ENCODE data around the gene PRR13. TPM values are rescaled to one million over a fixed set of nuclear protein-coding genes. Genes with fewer than 3 reads are reported as not detected.
"Not testable (repeated sequence)": the region's sequence is repeated elsewhere in the genome, so short reads cannot be mapped to it uniquely, and the experiment has no call there.

PRR13 gene
- total and polyA plus RNA-seq, 3 donors from 2014 or later = 43.4 to 120 (median 48.5) TPM

DNA sequence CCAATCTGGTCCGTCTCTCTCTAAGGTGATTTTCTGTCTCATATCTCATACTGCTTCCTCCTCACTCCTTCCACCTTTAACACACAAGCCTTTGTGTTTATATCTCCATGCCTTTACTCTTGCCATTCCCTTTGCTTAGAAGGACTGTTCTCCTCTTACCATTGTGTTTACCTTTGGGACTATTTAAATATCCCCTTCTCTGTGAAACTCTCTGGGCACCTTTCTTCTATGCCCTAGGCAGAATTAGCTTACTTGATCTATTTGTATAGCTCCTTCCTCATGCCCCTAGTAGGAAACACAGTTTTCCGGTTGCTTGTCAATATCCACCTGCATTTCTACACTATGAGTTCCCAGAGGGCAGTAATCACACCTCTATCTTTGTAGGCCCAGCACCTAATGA is 21.8 kb upstream of the PRR13 start:
- Histone ChIP-seq H3K4me1 (peaks cover 26% of the 10 kb centered on the region), H3K4me3 (no peak overlapping the region), H3K27me3 (no peaks in the 10 kb centered on the region), H3K36me3 (ENCODE audit: low read depth, missing control alignments) (no peaks in the 10 kb centered on the region), H3K9me3 (no peaks in the 10 kb centered on the region), H3K27ac (no peak overlapping the region)
- DNase-seq = no peak
- intact Hi-C loops (cut with DNase I; ENCODE audit: low total_unique reads) = loop anchor here (5.0 kb wide), 1 partner anchor 67 kb away; no protein-coding TSS in a partner anchor
- 88 to 92% methylated on average over 2 of the region's 2 CpGs for WGBS, 2 donors
- no peak for TF ChIP-seq POLR2A (IDR thresholded peaks at IDR 0.05)
- TF ChIP-seq, protein P1, sequence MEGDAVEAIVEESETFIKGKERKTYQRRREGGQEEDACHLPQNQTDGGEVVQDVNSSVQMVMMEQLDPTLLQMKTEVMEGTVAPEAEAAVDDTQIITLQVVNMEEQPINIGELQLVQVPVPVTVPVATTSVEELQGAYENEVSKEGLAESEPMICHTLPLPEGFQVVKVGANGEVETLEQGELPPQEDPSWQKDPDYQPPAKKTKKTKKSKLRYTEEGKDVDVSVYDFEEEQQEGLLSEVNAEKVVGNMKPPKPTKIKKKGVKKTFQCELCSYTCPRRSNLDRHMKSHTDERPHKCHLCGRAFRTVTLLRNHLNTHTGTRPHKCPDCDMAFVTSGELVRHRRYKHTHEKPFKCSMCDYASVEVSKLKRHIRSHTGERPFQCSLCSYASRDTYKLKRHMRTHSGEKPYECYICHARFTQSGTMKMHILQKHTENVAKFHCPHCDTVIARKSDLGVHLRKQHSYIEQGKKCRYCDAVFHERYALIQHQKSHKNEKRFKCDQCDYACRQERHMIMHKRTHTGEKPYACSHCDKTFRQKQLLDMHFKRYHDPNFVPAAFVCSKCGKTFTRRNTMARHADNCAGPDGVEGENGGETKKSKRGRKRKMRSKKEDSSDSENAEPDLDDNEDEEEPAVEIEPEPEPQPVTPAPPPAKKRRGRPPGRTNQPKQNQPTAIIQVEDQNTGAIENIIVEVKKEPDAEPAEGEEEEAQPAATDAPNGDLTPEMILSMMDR (IDR thresholded peaks at IDR 0.05) = no peak

DNA sequence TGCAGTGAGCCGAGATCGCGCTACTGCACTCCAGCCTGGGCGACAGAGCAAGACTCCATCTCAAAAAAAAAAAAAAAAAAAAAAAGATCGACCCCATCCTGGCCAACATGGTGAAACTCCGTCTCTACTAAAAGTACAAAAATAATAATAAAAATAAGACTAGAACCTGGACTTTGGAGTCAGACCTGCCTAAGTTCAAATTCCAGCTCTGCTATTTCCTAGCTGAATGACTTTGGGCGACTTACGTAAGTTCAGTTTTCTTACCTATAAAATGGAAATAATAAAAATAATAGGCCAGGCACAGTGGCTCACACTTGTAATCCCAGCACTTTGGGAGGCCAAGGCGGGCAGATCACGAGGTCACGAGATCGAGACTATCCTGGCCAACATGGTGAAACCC is 19.3 kb upstream of the PRR13 start:
- not testable (repeated sequence) for H3K9me3 ChIP-seq; H3K27ac ChIP-seq; H3K36me3 ChIP-seq (ENCODE audit: low read depth, missing control alignments); DNase-seq; H3K27me3 ChIP-seq
- Histone ChIP-seq H3K4me1 (peaks cover 29% of the 10 kb centered on the region), H3K4me3 (peak overlapping the region in 1 of 2 donors; percentile 4)
- intact Hi-C loops (cut with DNase I; ENCODE audit: low total_unique reads) = loop anchor here (5.0 kb wide), 1 partner anchor 70 kb away; no protein-coding TSS in a partner anchor
- 64 to 71% methylated on average over 7 to 12 of the region's 12 CpGs for WGBS, 2 donors

DNA sequence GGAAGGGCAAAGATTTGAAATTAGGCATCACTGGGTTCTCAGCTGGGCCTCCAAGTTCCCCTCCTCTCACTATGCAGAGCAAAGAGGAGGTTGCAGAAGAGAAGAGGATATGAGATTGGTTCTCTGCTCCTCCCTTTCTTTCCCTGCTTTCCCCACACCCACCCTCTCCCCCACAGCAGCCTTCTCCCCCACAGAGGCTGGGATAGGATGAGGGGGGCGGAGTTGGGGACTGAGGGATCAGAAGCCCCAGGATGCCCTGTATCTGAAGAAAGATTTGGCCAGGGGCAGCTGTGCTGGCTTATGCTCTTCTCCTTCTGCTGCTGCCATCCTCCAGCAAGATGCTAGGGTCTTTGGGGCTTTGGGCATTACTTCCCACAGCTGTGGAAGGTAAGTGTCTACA is 17.9 kb upstream of the PRR13 start, which contains the start of gene AMHR2:
AMHR2 (plus strand) TSS at position 259 of the 400 bp plus-strand sequence; CDS start at position 339, 80 bp downstream.
- H3K9me3 ChIP-seq = no peaks in the 10 kb centered on the region
- intact Hi-C loops (cut with DNase I; ENCODE audit: low total_unique reads) = loop anchor here (5.0 kb wide), 1 partner anchor 71 kb away; no protein-coding TSS in a partner anchor
- H3K4me1 ChIP-seq = peaks cover 29% of the 10 kb centered on the region
- TF ChIP-seq POLR2A (IDR thresholded peaks at IDR 0.05) = no peak
- TF ChIP-seq, protein P1 (IDR thresholded peaks at IDR 0.05) = no peak
- no peak within 1 kb of the TSS for H3K4me3 ChIP-seq
- no peaks in the 10 kb centered on the region for H3K36me3 ChIP-seq (ENCODE audit: low read depth, missing control alignments)
- peak within 1 kb of the TSS in 1 of 2 donors; percentile 39 for H3K27ac ChIP-seq
- no peak for DNase-seq
- WGBS, 2 donors = 78 to 81% methylated on average over 1 of the region's 1 CpG
- H3K27me3 ChIP-seq = no peaks in the 10 kb centered on the region

DNA sequence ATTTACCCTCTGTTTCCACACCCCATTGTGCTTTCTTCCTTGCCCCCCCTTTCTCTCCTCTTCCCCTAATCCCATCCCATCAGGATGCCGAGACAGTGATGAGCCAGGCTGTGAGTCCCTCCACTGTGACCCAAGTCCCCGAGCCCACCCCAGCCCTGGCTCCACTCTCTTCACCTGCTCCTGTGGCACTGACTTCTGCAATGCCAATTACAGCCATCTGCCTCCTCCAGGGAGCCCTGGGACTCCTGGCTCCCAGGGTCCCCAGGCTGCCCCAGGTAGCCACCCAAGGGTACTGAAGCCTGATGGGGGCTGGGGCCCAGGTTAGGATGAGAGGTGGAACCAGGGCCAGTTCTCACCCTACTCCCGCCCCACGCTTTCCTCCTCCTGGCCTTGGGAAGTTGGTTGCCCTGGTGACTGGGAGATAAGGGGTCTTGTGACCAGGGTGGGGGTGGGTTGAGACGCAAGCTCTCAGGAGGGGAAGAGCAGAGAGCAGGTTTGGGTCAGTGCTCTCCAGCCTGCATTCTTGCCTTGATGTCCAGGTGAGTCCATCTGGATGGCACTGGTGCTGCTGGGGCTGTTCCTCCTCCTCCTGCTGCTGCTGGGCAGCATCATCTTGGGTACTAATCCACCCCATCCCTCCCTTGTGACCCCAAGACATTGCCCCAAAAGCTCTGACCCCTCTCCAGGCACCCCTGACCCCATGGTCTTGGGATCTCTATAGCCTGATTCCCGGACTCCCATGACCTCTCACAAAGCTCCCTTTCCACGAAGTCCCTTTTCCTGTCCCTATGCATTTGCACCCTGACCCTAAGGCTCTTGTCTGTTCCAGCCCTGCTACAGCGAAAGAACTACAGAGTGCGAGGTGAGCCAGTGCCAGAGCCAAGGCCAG is 16.7 kb upstream of the PRR13 start:
- TF ChIP-seq, protein P1 (IDR thresholded peaks at IDR 0.05) = no peak
- no peak for TF ChIP-seq POLR2A (IDR thresholded peaks at IDR 0.05)
- no peaks in the 10 kb centered on the region for H3K27me3 ChIP-seq
- DNase-seq = peak; percentile 88
- no peaks in the 10 kb centered on the region for H3K36me3 ChIP-seq (ENCODE audit: low read depth, missing control alignments)
- H3K4me3 ChIP-seq = peak overlapping the region in 1 of 2 donors; percentile 5
- H3K4me1 ChIP-seq = peaks cover 29% of the 10 kb centered on the region
- peak overlapping the region; percentile 65 to 81 for H3K27ac ChIP-seq
- intact Hi-C loops (cut with DNase I; ENCODE audit: low total_unique reads) = loop anchor here (5.0 kb wide), 1 partner anchor 73 kb away; no protein-coding TSS in a partner anchor
- WGBS, 2 donors = 40 to 66% methylated on average over 8 to 9 of the region's 9 CpGs
- H3K9me3 ChIP-seq = no peaks in the 10 kb centered on the region

DNA sequence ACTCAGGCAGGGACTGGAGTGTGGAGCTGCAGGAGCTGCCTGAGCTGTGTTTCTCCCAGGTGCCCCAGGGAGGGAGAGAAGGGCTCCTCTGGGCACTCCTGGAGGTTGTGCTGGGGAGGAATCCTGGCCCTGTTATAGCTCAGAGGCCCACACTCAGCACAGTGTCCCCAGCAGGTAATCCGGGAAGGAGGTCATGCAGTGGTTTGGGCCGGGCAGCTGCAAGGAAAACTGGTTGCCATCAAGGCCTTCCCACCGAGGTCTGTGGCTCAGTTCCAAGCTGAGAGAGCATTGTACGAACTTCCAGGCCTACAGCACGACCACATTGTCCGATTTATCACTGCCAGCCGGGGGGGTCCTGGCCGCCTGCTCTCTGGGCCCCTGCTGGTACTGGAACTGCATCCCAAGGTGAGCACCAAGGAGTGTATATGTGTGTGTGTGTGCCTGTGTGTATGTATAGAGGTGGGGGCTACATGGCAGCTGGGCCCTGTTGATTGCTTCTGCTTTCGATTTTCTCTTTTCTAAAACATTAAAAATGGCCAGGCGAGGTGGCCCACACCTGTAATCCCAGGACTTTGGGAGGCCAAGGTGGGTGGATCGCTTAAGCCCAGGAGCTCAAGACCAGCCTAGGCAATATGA is 15.9 kb upstream of the PRR13 start:
- Histone ChIP-seq H3K4me1 (peaks cover 29% of the 10 kb centered on the region), H3K4me3 (peak overlapping the region in 1 of 2 donors; percentile 5), H3K9me3 (no peaks in the 10 kb centered on the region), H3K27me3 (no peaks in the 10 kb centered on the region), H3K36me3 (ENCODE audit: low read depth, missing control alignments) (no peaks in the 10 kb centered on the region), H3K27ac (peak overlapping the region; percentile 65 to 81)
- DNase-seq = peak; percentile 39
- 61 to 81% methylated on average over 3 to 11 of the region's 11 CpGs for WGBS, 2 donors
- intact Hi-C loops (cut with DNase I; ENCODE audit: low total_unique reads) = no loop called here
- no peak for TF ChIP-seq POLR2A (IDR thresholded peaks at IDR 0.05)
- TF ChIP-seq, protein P1 (IDR thresholded peaks at IDR 0.05) = no peak

All from testis (tissue), 3 donors.